ENCODE data around the gene LY6G5C. TPM values are rescaled to one million over a fixed set of nuclear protein-coding genes. Genes with fewer than 3 reads are reported as not detected.

The LY6G5C gene
- total and polyA plus RNA-seq, 2 of the 13 experiments (the other 11 are each of a cell fraction or from before 2014, with no cell fraction given) = 0.33 to 0.55 TPM

DNA sequence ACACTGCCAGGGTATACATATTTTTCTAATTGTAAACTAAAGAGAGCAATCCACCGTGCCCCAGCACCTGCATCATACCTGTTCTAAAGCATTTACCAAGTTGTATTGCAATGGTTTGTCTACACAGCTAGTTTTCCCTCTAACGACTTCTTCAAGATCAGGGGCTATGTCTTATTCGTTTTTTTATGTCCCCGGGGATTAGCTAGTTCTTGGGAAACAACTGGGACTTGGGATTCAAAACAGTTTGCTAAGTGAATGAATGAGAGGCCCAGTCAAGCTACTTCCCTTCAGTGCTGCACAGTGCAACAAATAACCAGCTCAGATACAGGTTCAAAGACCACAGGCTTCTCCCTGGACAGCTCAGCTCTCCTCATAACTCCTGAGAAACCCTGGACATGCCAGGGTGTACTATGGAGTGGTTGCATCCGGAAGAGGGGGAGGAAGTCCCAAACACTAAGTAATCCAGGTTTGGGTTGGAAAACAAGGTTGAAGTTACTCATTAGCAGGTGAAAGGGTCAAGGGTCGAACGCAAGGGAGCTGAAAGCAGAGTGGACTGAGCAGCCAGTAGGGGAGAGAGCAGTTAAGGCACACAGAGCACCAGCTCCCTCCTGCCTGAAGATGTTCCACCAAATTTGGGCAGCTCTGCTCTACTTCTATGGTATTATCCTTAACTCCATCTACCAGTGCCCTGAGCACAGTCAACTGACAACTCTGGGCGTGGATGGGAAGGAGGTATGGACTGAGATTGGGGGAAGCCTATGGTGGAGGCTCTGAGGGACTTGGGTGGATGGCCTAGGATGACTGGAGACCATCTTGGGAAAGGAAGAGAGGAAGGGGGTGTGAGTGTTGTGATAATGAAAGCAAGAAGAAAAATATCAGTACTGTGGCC lies 25.3 kb downstream of the LY6G5C start, which contains the start of gene APOM (continued):
- TF ChIP-seq KDM5A (IDR thresholded peaks at IDR 0.05; ENCODE audit: borderline replicate concordance, low read length) (peak; percentile 71; the same call in 1 of the 2 replicates), ZNF136 (CRISPR knock-in tag; IDR thresholded peaks at IDR 0.05; ENCODE audit: low read depth) (peak; percentile 79; the same call in 1 of the 2 replicates), EP300 (IDR thresholded peaks at IDR 0.05; ENCODE audit: low read depth in 2 of 2, low read length in 2 of 2) (peak in 1 of 2 experiments; percentile 95; a peak in 2 of 4 replicates), EP300 (CRISPR knock-in tag; IDR thresholded peaks at IDR 0.05; ENCODE audit: borderline replicate concordance) (peak; percentile 81; the same call in 1 of the 2 replicates), ARHGAP35 (CRISPR knock-in tag; IDR thresholded peaks at IDR 0.05; ENCODE audit: borderline replicate concordance) (no peak), BCL3 (CRISPR knock-in tag; IDR thresholded peaks at IDR 0.05) (peak; percentile 85; the same call in 1 of the 2 replicates), HNRNPUL1 (IDR thresholded peaks at IDR 0.05; ENCODE audit: low read depth, low read length) (no peak), ZNF773 (CRISPR knock-in tag; IDR thresholded peaks at IDR 0.05; ENCODE audit: borderline replicate concordance) (no peak), ZNF331 (CRISPR knock-in tag; IDR thresholded peaks at IDR 0.05) (peak; percentile 98), SRSF4 (IDR thresholded peaks at IDR 0.05; ENCODE audit: low read depth, low read length, poor library complexity, severe bottlenecking) (no peak), KMT2B (CRISPR knock-in tag; IDR thresholded peaks at IDR 0.05) (peak; percentile 60; the same call in 1 of the 2 replicates), ESRRA (CRISPR knock-in tag; IDR thresholded peaks at IDR 0.05; ENCODE audit: low read depth) (peak; percentile 76), KDM6A (CRISPR knock-in tag; IDR thresholded peaks at IDR 0.05; ENCODE audit: low read depth) (peak; percentile 97), DR1 (CRISPR knock-in tag; IDR thresholded peaks at IDR 0.05) (peak; percentile 84; the same call in 1 of the 2 replicates), NAIF1 (CRISPR knock-in tag; IDR thresholded peaks at IDR 0.05; ENCODE audit: borderline replicate concordance) (peak; percentile 90; the same call in 1 of the 2 replicates), ZNF335 (CRISPR knock-in tag; IDR thresholded peaks at IDR 0.05) (peak; percentile 99), SMARCC2 (IDR thresholded peaks at IDR 0.05) (no peak), ZNF616 (CRISPR knock-in tag; IDR thresholded peaks at IDR 0.05; ENCODE audit: low read depth) (peak; percentile 88; the same call in 1 of the 2 replicates), ONECUT2 (CRISPR knock-in tag; IDR thresholded peaks at IDR 0.05) (no peak)
- TF ChIP-seq, protein P1, sequence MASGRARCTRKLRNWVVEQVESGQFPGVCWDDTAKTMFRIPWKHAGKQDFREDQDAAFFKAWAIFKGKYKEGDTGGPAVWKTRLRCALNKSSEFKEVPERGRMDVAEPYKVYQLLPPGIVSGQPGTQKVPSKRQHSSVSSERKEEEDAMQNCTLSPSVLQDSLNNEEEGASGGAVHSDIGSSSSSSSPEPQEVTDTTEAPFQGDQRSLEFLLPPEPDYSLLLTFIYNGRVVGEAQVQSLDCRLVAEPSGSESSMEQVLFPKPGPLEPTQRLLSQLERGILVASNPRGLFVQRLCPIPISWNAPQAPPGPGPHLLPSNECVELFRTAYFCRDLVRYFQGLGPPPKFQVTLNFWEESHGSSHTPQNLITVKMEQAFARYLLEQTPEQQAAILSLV (CRISPR knock-in tag; IDR thresholded peaks at IDR 0.05; ENCODE audit: borderline replicate concordance) = no peak; the same call in 1 of the 2 replicates
- TF ChIP-seq, protein P2, sequence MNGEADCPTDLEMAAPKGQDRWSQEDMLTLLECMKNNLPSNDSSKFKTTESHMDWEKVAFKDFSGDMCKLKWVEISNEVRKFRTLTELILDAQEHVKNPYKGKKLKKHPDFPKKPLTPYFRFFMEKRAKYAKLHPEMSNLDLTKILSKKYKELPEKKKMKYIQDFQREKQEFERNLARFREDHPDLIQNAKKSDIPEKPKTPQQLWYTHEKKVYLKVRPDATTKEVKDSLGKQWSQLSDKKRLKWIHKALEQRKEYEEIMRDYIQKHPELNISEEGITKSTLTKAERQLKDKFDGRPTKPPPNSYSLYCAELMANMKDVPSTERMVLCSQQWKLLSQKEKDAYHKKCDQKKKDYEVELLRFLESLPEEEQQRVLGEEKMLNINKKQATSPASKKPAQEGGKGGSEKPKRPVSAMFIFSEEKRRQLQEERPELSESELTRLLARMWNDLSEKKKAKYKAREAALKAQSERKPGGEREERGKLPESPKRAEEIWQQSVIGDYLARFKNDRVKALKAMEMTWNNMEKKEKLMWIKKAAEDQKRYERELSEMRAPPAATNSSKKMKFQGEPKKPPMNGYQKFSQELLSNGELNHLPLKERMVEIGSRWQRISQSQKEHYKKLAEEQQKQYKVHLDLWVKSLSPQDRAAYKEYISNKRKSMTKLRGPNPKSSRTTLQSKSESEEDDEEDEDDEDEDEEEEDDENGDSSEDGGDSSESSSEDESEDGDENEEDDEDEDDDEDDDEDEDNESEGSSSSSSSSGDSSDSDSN (CRISPR knock-in tag; IDR thresholded peaks at IDR 0.05) = peak; percentile 67; the same call in 1 of the 2 replicates
- TF ChIP-seq, protein P3, sequence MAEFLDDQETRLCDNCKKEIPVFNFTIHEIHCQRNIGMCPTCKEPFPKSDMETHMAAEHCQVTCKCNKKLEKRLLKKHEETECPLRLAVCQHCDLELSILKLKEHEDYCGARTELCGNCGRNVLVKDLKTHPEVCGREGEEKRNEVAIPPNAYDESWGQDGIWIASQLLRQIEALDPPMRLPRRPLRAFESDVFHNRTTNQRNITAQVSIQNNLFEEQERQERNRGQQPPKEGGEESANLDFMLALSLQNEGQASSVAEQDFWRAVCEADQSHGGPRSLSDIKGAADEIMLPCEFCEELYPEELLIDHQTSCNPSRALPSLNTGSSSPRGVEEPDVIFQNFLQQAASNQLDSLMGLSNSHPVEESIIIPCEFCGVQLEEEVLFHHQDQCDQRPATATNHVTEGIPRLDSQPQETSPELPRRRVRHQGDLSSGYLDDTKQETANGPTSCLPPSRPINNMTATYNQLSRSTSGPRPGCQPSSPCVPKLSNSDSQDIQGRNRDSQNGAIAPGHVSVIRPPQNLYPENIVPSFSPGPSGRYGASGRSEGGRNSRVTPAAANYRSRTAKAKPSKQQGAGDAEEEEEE (CRISPR knock-in tag; IDR thresholded peaks at IDR 0.05; ENCODE audit: borderline replicate concordance) = no peak; the same call in 1 of the 2 replicates
